WTC11 (cell line): ENCODE data around the gene NHERF1. TPM values are rescaled to one million over a fixed set of nuclear protein-coding genes. Genes with fewer than 3 reads are reported as not detected.

Experiments used
- ATAC-seq: fragments of 200-7000 bp; cut with Tn5 transposase; 2 replicates; pipeline ENCODE4 v1.10.0; 2021; ENCODE audit warnings: mild to moderate bottlenecking, moderate library complexity
- CTCF ChIA-PET: fragments of 300-600 bp; sonication (Branson Sonifier 250); formaldehyde crosslinking; loops from one replicate; lab custom pipeline; 2021; ENCODE audit warnings: antibody characterized with exemption; lab: Charles Lee
- POLR2A ChIA-PET: fragments of 350-600 bp; sonication (Branson Sonifier 250); formaldehyde crosslinking; loops from one replicate; lab custom pipeline; 2021; ENCODE audit warnings: antibody characterized with exemption; lab: Charles Lee
- DNase-seq: peaks from one replicate; pipeline ENCODE4 v3.0.0; 2021; ENCODE audit warnings: low spot score
- H3K27ac Mint-ChIP-seq: 2 replicates; pipeline ENCODE4 v1.8.0; 2021; ENCODE audit warnings: mixed read lengths
- H3K27me3 Mint-ChIP-seq: 2 replicates; pipeline ENCODE4 v1.8.0; 2021; ENCODE audit warnings: low read depth, mild to moderate bottlenecking, moderate library complexity, mixed read lengths
- H3K36me3 Mint-ChIP-seq: 2 replicates; pipeline ENCODE4 v1.8.0; 2021; ENCODE audit warnings: mixed read lengths
- H3K4me1 Mint-ChIP-seq: 2 replicates; pipeline ENCODE4 v1.8.0; 2022; ENCODE audit warnings: mixed read lengths
- H3K4me3 Mint-ChIP-seq: 2 replicates; pipeline ENCODE4 v1.8.0; 2021; ENCODE audit warnings: mild to moderate bottlenecking, moderate library complexity, mixed read lengths
- H3K9me3 Mint-ChIP-seq: 2 replicates; pipeline ENCODE4 v1.8.0; 2021; ENCODE audit warnings: mixed read lengths
- ARID4B ChIP-seq: sonication (generic); formaldehyde crosslinking; IDR thresholded peaks from 2 replicates; pipeline ENCODE4 v1.8.0; 2023; ENCODE audit warnings: missing genetic modification reagents, mild to moderate bottlenecking, borderline replicate concordance
- CDX4 ChIP-seq: fragments of 250-450 bp; sonication (Bioruptor Pico); IDR thresholded peaks from 2 replicates; pipeline ENCODE4 v1.9.0; 2021; ENCODE audit warnings: moderate library complexity, mild to moderate bottlenecking, inconsistent platforms, borderline replicate concordance
- CREB1 ChIP-seq: sonication (generic); formaldehyde crosslinking; IDR thresholded peaks from 2 replicates; pipeline ENCODE4 v1.8.0; 2023; ENCODE audit warnings: mild to moderate bottlenecking, missing genetic modification reagents
- EMX1 ChIP-seq: fragments of 250-450 bp; sonication (Bioruptor Pico); IDR thresholded peaks from 2 replicates; pipeline ENCODE4 v1.8.0; 2021; ENCODE audit warnings: mild to moderate bottlenecking
- HMGA2 ChIP-seq: fragments of 250-450 bp; sonication (Bioruptor Pico); IDR thresholded peaks from 2 replicates; pipeline ENCODE4 v1.4.0; 2021; ENCODE audit warnings: mild to moderate bottlenecking, moderate library complexity
- JAZF1 ChIP-seq: fragments of 250-450 bp; sonication (Bioruptor Pico); IDR thresholded peaks from 2 replicates; pipeline ENCODE4 v1.9.0; 2021; ENCODE audit warnings: moderate library complexity, mild to moderate bottlenecking, inconsistent platforms
- KAT7 ChIP-seq: sonication (generic); formaldehyde crosslinking; IDR thresholded peaks from 2 replicates; pipeline ENCODE4 v1.8.1; 2023; ENCODE audit warnings: missing genetic modification reagents, mild to moderate bottlenecking, borderline replicate concordance
- NFE2L1 ChIP-seq: sonication (generic); formaldehyde crosslinking; IDR thresholded peaks from 2 replicates; pipeline ENCODE4 v1.8.1; 2023; ENCODE audit warnings: missing genetic modification reagents
- NFYB ChIP-seq: sonication (generic); formaldehyde crosslinking; conservative IDR thresholded peaks from 2 replicates; pipeline ENCODE4 v1.8.0; 2022; ENCODE audit warnings: low read depth, missing genetic modification reagents
- RELA ChIP-seq: sonication (generic); formaldehyde crosslinking; IDR thresholded peaks from 2 replicates; pipeline ENCODE4 v1.8.1; 2022; ENCODE audit warnings: missing genetic modification reagents, mild to moderate bottlenecking, borderline replicate concordance
- SOX15 ChIP-seq: fragments of 250-450 bp; sonication (Bioruptor Pico); IDR thresholded peaks from 2 replicates; pipeline ENCODE4 v1.9.0; 2021; ENCODE audit warnings: mild to moderate bottlenecking
- SP1 ChIP-seq: sonication (generic); formaldehyde crosslinking; conservative IDR thresholded peaks from 2 replicates; pipeline ENCODE4 v1.8.1; 2022; ENCODE audit warnings: missing genetic modification reagents
- STAT6 ChIP-seq: sonication (generic); formaldehyde crosslinking; conservative IDR thresholded peaks from 2 replicates; pipeline ENCODE4 v1.8.1; 2023; ENCODE audit warnings: mild to moderate bottlenecking, low read depth, missing genetic modification reagents, moderate library complexity
- TEAD4 ChIP-seq: sonication (generic); formaldehyde crosslinking; IDR thresholded peaks from 2 replicates; pipeline ENCODE4 v1.8.0; 2022; ENCODE audit warnings: mild to moderate bottlenecking, missing genetic modification reagents
- ZBTB43 ChIP-seq: sonication (generic); formaldehyde crosslinking; IDR thresholded peaks from 2 replicates; pipeline ENCODE4 v1.8.1; 2023; ENCODE audit warnings: mild to moderate bottlenecking, missing genetic modification reagents
- ZMAT4 ChIP-seq: fragments of 250-450 bp; sonication (Bioruptor Pico); IDR thresholded peaks from 2 replicates; pipeline ENCODE4 v1.9.0; 2021; ENCODE audit warnings: mild to moderate bottlenecking
- ZNF219 ChIP-seq: sonication (generic); formaldehyde crosslinking; IDR thresholded peaks from 2 replicates; pipeline ENCODE4 v1.8.0; 2023; ENCODE audit warnings: missing genetic modification reagents, mild to moderate bottlenecking, borderline replicate concordance
- ZNF317 ChIP-seq: sonication (generic); formaldehyde crosslinking; IDR thresholded peaks from 2 replicates; pipeline ENCODE4 v1.8.1; 2023; ENCODE audit warnings: low read depth, mild to moderate bottlenecking, moderate library complexity, missing genetic modification reagents, borderline replicate concordance
- ZNF396 ChIP-seq: fragments of 250-450 bp; sonication (Bioruptor Pico); IDR thresholded peaks from 2 replicates; pipeline ENCODE4 v1.8.0; 2021; ENCODE audit warnings: mild to moderate bottlenecking, moderate library complexity, borderline replicate concordance
- ZNF671 ChIP-seq: fragments of 250-450 bp; sonication (Bioruptor Pico); IDR thresholded peaks from 2 replicates; pipeline ENCODE4 v1.8.0; 2021; ENCODE audit warnings: mild to moderate bottlenecking
- total RNA-seq: library from RNA; stranded (reverse); gene quantifications from 3 replicates; pipeline ENCODE4 v1.2.3, GENCODE V29; 2021

Gene NHERF1
- total RNA-seq, 1 experiment from 2014 or later: 111 TPM

- H3K36me3 Mint-ChIP-seq: peaks cover 8% of the 10 kb centered on the region; the same call in 1 of the 2 replicates
- DNase-seq (no peak), ATAC-seq (no peak)
- ChIA-PET POLR2A (no interaction called here), CTCF (interaction anchor here (1.7 to 2.9 kb wide), 3 partner anchors 8 to 122 kb away, joined by 5 to 17 read pairs (median 5); no protein-coding TSS in a partner anchor)
- H3K4me1 Mint-ChIP-seq: peaks cover 30% of the 10 kb centered on the region
- no peaks in the 10 kb centered on the region for H3K27me3 Mint-ChIP-seq
- no peak overlapping the region for H3K27ac Mint-ChIP-seq
- TF ChIP-seq STAT6 (CRISPR knock-in tag) (no peak), CREB1 (CRISPR knock-in tag) (no peak), ZBTB43 (CRISPR knock-in tag) (no peak), NFE2L1 (no peak), RELA (CRISPR knock-in tag) (no peak), ZNF671 (CRISPR knock-in tag) (no peak), ZNF317 (CRISPR knock-in tag) (no peak), NFYB (CRISPR knock-in tag) (no peak), JAZF1 (CRISPR knock-in tag) (no peak), CDX4 (CRISPR knock-in tag) (no peak), EMX1 (CRISPR knock-in tag) (no peak), SOX15 (no peak), ZNF396 (CRISPR knock-in tag) (no peak), SP1 (CRISPR knock-in tag) (no peak), HMGA2 (no peak), TEAD4 (no peak), ARID4B (no peak), KAT7 (CRISPR knock-in tag) (no peak), ZMAT4 (no peak), ZNF219 (CRISPR knock-in tag) (no peak)
- no peaks in the 10 kb centered on the region for H3K9me3 Mint-ChIP-seq
- no peak overlapping the region for H3K4me3 Mint-ChIP-seq
These were observed 31.1 kb downstream of the NHERF1 start for GRCh38 chr17:74779501-74779900.
